Upper lobe of left lung (tissue), 4 donors: Measurements from ENCODE around the gene FBXL22.

ENCODE experiments used
- POLR2A ChIP-seq, 4 donors: fragments of 450-650 bp; IDR thresholded peaks; one replicate each; pipeline ENCODE4 v1.5.1; 2016 to 2017; ENCODE audit warnings: antibody characterized with exemption in 4 of 4, mild to moderate bottlenecking in 2 of 4
- POLR2AphosphoS5 ChIP-seq, 2 donors: sonication (generic); formaldehyde crosslinking; IDR thresholded peaks; one replicate each; pipeline ENCODE4 v1.5.1; 2017; ENCODE audit warnings: antibody characterized with exemption in 2 of 2
- TF ChIP-seq, protein P1 (sequence below), 6 experiments: fragments of 450-650 bp in 4 of 6; fragments of 200-600 bp in 2 of 6; sonication (generic) in 2 of 6; IDR thresholded peaks; one replicate each; pipeline ENCODE4 v1.5.1; 2016 to 2019; ENCODE audit warnings: antibody characterized with exemption in 6 of 6

DNA sequence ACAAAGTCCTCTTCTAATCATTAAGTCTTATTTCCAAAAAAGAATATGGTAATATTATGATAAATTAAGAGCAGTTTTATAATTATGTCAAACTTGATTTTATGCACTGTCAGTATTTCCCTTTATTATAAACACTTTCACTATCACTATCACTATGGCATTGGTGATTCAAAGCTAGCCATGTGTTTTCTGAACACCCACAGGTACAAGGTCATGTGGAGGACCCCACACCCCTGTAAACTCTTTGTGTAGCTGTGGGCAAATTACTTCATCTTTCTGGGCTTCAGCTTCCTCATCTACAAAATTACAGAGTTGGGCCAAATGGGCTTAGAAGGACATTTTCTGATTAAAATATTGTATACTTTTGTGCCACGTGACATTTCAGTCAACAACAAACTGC, 41.7 kb downstream of the FBXL22 start:
- TF ChIP-seq, protein P1, sequence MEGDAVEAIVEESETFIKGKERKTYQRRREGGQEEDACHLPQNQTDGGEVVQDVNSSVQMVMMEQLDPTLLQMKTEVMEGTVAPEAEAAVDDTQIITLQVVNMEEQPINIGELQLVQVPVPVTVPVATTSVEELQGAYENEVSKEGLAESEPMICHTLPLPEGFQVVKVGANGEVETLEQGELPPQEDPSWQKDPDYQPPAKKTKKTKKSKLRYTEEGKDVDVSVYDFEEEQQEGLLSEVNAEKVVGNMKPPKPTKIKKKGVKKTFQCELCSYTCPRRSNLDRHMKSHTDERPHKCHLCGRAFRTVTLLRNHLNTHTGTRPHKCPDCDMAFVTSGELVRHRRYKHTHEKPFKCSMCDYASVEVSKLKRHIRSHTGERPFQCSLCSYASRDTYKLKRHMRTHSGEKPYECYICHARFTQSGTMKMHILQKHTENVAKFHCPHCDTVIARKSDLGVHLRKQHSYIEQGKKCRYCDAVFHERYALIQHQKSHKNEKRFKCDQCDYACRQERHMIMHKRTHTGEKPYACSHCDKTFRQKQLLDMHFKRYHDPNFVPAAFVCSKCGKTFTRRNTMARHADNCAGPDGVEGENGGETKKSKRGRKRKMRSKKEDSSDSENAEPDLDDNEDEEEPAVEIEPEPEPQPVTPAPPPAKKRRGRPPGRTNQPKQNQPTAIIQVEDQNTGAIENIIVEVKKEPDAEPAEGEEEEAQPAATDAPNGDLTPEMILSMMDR (IDR thresholded peaks at IDR 0.05): no peak
- TF ChIP-seq POLR2AphosphoS5 (IDR thresholded peaks at IDR 0.05) (no peak), POLR2A (IDR thresholded peaks at IDR 0.05) (no peak)
